ENCODE results near the gene LHX3.

LHX3 gene

DNA sequence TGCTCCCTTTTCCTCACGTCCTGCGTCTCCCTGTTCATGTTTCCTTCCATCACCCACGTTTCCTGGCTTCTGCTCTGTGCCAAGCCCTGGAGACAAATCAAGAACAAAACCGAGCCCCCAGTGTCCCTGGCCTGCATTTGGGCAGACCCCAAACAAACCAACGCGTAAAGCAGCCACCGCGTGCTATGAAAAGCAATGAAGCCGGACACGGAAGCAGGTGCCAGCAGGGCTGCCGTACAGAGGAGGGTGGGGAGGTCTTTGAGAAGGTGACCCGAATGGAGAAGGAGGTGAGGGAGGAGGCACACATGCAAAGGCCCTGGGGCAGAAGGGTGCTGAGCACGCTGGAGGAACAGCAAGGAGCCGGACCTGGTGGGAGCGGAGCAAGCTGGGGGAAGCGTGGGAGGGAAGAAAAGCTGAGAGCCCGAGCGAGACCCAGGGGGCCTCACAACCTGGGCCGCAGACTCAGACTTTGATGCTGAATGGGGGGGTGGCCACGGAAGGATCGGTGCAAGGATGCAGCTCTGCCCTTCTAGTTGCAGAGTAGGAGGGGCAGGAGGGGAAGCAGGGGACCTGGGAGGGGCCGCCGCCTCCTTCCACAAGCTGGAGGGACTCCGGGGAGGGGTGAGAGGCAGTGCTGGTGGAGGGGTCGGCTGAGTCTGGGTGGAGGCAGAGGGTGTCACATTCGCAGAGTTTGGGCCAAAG is 42.1 kb upstream of the LHX3 start:
- DNase-seq (ENCODE audit: low read depth in 1 of 2, low spot score in 1 of 2): no peak

DNA sequence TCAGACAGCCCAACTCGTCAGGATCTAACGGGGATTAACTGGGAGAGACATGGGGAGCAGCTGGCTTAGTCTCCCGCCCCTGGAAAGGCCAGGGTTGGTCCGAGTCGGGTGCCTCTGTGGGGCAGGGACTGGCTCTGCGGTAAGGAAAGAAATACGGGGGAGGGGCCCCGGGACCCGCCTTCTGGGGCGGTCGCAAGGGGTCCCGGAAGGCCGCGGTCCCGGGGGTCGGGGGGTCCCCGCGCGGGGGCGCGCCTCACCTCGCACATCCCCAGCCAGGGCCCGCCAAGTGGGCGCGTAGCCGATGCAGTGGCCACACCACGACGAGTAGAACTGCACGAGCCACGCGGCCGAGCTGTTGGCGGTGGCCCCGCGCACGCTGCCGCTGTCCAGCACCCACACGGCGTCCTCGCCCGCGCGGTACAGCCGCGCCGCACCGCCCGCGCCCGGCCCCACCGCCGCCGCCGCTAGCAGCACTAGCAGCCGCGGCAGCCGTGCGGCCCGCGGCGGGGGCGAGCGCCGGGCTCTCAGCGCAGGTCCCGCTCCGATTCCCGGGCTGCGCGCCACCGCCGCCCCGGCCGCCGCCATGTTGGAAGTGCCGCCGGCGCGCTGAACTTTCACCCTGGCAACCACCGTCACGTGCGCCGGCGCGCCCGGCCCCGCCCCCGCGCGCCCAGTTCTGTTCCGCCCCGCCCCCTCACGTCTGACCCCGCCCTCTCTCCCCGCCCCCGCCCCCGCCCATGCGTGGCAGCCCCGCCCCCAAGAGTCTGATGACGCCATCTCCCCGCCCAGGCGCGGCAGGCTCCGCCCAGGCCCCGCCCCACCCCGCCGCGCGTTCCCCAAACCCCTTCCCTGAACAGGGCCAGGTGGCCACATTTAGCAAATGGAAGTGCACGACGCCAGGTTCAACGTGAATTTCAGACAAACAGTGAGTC is 40.6 kb upstream of the LHX3 start, which contains the start of gene QSOX2:
Gene QSOX2 (minus strand): TSS at position 594 of the 932 bp plus-strand sequence. CDS start 9 bp downstream, at position 585.
- no peak for TF ChIP-seq JUND (IDR thresholded peaks at IDR 0.05; ENCODE audit: low read depth)
- peak; percentile 87 to 88 for DNase-seq (ENCODE audit: low read depth in 1 of 2, low spot score in 1 of 2)
- in situ Hi-C loops (cut with HindIII; ENCODE audit: low pct_unique_long_range_greater_than_20kb, low sequenced_read_pairs): no loop called here

More for the DNA sequence above, 42.1 kb upstream of the LHX3 start:
- in situ Hi-C loops (cut with HindIII; ENCODE audit: low pct_unique_long_range_greater_than_20kb, low sequenced_read_pairs): no loop called here
- TF ChIP-seq JUND (IDR thresholded peaks at IDR 0.05; ENCODE audit: low read depth): no peak

DNA sequence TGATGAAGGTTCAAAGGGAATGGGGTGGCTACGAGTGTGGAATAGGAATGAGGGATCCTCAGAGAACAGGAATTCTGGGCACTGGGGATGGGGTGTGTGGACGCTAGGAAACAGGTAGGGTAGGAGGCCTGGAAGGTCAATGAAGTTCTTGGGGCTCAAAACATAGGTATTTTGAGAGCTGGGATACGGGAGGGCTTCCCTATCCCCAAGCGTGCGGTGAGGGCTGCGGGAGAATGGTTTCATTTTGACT is 40.0 kb upstream of the LHX3 start:
- TF ChIP-seq JUND (IDR thresholded peaks at IDR 0.05; ENCODE audit: low read depth): no peak
- in situ Hi-C loops (cut with HindIII; ENCODE audit: low pct_unique_long_range_greater_than_20kb, low sequenced_read_pairs): no loop called here
- DNase-seq (ENCODE audit: low read depth in 1 of 2, low spot score in 1 of 2): no peak

DNA sequence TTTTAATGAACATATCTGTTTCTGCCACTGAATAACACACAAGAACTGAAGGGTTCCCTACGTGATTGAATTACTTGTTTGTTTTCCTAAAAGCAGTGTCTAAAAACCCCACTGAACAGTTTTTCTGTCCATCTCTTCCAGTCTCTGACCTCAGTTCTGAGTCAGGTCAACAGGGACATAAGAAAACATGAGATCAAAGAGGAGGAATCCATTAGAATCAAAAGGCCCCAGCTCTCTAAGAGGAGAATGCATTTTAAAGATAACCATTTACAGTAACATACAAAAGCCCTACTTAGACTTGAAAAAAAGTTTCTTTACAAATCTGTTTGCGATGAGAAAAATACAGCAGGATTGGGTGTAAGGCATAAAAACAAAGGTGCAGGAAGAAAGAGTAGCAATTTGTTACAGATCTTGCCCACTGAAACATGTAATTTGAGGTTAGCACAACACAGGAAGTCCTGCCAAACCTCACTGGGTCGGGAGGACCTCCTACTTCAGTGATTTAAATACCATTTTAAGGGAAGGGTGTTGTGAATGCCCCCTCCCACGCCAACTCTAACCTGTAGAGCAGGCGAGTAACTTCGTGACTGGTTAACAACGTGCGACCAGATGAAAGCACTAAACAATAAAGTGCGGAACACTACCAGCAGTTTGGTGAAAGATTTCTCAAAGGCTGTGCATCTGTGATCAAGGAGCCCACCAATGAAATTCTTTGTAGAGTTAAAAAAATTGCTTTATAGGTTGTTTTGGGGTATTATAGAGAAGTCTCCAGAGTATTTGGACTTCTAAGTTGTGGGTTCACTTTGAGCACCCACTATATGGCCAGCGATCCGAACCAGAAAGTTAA is 39.4 kb upstream of the LHX3 start:
- in situ Hi-C loops (cut with HindIII; ENCODE audit: low pct_unique_long_range_greater_than_20kb, low sequenced_read_pairs): no loop called here
- TF ChIP-seq JUND (IDR thresholded peaks at IDR 0.05; ENCODE audit: low read depth): no peak
- no peak for DNase-seq (ENCODE audit: low read depth in 1 of 2, low spot score in 1 of 2)

DNA sequence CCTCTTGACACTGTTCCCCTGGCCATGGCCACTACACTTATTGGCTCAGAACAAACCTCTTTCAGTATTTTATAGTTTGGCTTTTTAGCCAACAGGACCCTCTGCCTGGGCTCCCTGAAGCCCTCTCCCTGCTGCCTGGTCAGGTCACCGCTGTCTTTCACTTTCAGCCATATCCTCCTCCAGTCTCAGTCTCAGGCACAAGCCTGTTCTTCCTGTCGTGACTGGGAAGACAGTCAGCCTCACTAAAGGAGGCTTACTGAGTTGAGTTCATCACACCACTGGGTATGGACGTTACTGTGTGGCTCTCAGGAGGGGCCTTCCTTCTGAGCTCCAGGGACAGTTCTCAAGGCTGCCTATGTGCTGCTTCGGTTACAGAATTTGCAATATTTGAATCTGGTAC is 38.7 kb upstream of the LHX3 start:
- in situ Hi-C loops (cut with HindIII; ENCODE audit: low pct_unique_long_range_greater_than_20kb, low sequenced_read_pairs): no loop called here
- no peak for TF ChIP-seq JUND (IDR thresholded peaks at IDR 0.05; ENCODE audit: low read depth)
- no peak for DNase-seq (ENCODE audit: low read depth in 1 of 2, low spot score in 1 of 2)

DNA sequence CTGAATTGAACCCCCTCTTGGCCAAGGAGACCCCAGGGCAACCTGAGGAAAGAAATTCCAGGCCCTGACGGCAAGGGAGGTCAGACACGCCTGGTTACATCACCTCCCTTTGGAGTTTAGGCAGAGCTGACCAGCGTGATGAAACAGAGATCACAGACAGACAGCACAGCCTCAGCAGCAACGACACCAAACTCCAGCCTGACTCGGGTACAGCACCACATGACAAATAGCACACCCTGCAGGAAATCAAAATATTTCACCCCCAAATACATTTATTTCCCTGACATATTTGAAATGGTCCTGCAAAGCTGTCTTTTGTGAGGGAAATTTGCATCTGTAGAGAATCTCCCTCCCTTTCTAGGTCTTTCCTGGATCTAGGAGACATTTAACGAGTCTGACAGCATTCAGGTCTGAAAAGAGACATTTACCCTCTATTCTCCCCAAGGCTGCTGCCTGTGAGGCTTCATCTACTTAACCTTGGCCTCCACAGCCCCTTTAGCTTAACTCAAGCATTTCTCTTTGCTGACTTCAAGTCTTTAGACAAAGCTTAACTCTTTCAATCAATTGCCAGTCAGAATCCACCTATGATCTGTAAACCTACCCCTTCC is 38.1 kb upstream of the LHX3 start:
- DNase-seq (ENCODE audit: low read depth in 1 of 2, low spot score in 1 of 2): peak in 1 of 2 experiments; percentile 33
- no peak for TF ChIP-seq JUND (IDR thresholded peaks at IDR 0.05; ENCODE audit: low read depth)
- in situ Hi-C loops (cut with HindIII; ENCODE audit: low pct_unique_long_range_greater_than_20kb, low sequenced_read_pairs): no loop called here

DNA sequence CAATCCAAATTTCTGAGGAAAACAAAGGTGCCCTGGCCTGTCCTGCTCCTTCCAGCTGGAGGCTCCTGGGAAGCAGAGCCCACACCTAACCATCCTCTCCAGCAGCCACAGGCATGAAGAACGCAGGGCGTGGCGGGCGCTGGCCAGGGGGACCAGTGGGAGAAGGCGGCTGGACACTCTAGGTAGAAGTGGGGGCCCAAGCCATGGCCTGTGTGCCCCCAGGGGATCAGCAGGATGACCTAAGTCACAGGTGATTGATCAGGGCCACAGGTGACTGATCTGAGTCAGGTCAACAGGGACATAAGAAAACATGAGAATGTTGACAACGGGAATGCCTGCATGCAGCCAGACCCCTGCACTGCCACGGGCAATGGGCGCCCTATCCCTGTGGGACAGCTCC is 37.3 kb upstream of the LHX3 start:
- DNase-seq (ENCODE audit: low read depth in 1 of 2, low spot score in 1 of 2): no peak
- in situ Hi-C loops (cut with HindIII; ENCODE audit: low pct_unique_long_range_greater_than_20kb, low sequenced_read_pairs): no loop called here
- no peak for TF ChIP-seq JUND (IDR thresholded peaks at IDR 0.05; ENCODE audit: low read depth)

DNA sequence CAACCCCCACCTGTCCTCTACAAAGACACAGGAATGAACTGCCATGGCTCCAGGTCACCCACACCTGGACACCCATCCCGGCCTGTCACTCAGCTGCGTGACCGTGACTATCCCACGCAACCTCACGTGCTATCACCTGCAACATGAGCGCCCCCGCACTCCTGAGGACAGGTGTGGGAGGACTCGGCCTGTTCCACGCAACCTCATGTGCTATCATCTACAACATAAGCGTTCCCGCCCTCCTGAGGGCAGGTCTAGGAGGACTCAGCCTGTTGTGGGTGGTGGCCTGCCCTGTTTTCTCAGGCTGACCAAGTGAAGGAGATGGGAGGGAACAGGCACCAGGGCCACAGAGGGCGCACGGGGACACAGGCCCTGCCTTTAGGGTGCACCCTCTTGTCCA is 36.6 kb upstream of the LHX3 start:
- no peak for TF ChIP-seq JUND (IDR thresholded peaks at IDR 0.05; ENCODE audit: low read depth)
- in situ Hi-C loops (cut with HindIII; ENCODE audit: low pct_unique_long_range_greater_than_20kb, low sequenced_read_pairs): no loop called here

DNA sequence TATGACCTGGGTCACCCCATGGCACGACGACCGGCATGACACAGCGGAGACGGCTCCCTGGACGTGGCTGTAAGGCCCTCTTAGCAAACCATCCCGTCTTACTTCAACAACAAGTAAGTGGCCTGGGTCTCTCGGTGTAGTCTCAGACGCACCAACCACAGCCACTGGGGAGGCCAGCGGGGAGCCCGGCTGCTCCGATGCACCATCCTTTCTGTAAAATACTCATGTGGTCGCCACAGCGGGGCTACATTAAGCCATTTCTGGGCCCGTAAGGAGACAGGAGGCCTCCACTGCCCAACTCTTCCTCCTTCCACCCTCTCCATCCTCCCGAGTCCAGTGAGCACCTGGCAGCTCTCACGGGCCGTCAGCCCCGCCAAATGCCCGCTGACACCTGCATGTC is 36.0 kb upstream of the LHX3 start:
- in situ Hi-C loops (cut with HindIII; ENCODE audit: low pct_unique_long_range_greater_than_20kb, low sequenced_read_pairs): no loop called here

More for the DNA sequence above, 36.6 kb upstream of the LHX3 start:
- DNase-seq (ENCODE audit: low read depth in 1 of 2, low spot score in 1 of 2): no peak

DNA sequence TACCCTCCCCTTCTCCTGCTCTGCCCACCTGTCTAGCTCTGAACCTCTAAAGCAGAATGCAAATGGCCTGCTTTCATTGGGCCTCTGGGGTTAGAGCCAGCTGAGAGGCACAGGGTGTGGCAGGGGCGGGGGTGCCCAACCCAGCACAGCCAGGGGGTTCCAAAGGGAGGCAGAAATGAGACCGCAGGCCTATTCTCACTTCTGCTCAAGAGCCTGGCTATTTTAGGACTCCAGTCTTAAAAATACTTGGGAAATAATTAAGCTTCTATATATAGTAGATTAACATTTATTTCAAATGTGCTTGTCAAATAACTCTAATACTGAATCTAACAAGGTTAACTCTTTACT is 35.0 kb upstream of the LHX3 start:
- in situ Hi-C loops (cut with HindIII; ENCODE audit: low pct_unique_long_range_greater_than_20kb, low sequenced_read_pairs): no loop called here
- DNase-seq (ENCODE audit: low read depth in 1 of 2, low spot score in 1 of 2): no peak
- no peak for TF ChIP-seq JUND (IDR thresholded peaks at IDR 0.05; ENCODE audit: low read depth)

More for the DNA sequence above, 36.0 kb upstream of the LHX3 start:
- no peak for DNase-seq (ENCODE audit: low read depth in 1 of 2, low spot score in 1 of 2)
- TF ChIP-seq JUND (IDR thresholded peaks at IDR 0.05; ENCODE audit: low read depth): no peak

DNA sequence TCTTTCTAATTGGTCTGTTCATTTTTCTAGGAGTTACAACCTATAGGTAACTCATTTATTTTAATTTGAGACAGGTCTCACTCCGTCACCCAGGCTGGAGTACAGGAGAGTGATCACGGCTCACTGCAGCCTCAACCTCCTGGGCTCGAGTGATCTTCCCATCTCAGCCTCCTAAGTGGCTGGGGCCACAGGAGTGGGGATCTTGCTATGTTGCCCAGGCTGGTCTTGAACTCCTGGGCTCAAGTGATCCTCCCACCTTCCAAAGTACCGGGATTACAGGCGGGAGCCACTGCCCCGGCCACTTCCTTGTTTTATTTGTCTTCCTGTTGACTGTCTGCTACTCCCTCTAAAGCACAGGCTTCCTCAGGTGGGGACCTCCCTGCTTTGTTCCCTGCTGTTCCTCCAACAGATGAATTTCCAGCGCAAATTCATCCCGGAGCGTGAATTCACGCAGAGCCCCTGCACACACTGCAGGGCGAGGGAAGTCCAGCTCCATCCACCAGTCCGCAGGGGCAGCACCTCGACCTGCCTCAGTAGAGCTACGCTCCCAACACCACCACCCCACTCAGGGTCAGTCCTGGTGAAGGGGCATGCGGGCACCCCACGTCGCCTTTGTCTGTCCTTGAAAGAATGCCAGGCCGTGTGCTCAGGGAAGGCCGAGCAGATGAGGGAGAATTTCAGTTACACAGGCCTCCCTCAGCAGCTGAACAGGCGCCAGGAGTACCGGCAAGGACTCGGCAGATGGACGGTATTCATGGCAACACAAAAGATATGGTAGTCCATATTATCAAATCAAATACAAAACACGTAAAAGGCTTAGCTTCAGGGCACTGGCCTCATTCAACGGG is 34.4 kb upstream of the LHX3 start:
- no peak for DNase-seq (ENCODE audit: low read depth in 1 of 2, low spot score in 1 of 2)
- in situ Hi-C loops (cut with HindIII; ENCODE audit: low pct_unique_long_range_greater_than_20kb, low sequenced_read_pairs): no loop called here
- TF ChIP-seq JUND (IDR thresholded peaks at IDR 0.05; ENCODE audit: low read depth): no peak

Data from T47D (cell line).